ENCODE data around the gene PEX7. TPM values are rescaled to one million over a fixed set of nuclear protein-coding genes. Genes with fewer than 3 reads are reported as not detected.

Gene PEX7
- total and polyA plus RNA-seq, 2 of the 8 experiments (the other 6 are each of a cell fraction or from before 2014, with no cell fraction given), result 6.4 to 11.0 TPM

DNA sequence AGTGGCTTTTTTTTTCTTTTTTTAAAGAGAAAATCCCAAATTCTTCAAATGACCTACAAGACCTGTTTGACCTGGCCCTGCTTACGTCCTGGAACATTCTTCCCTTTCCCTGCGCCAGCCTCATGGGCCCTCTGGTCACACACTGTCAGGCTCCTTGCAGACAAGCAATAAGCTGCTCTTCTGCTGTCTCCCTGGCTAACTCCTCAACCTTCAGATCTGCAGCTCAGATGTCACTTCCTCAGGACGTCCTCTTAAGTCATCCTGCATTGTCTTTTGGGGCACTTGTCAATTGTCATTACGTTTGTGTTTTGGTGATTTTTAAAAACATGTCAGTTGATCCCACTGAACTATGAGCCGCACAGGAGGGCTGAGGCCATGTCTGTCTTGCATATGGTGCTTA is 70.8 kb downstream of the PEX7 start:
- Histone ChIP-seq H3K4me1 (replicated peaks in 1 of 4; ENCODE audit: control insufficient read depth in 3 of 4, insufficient read depth in 4 of 4, low read length in 3 of 4) (no peaks in the 10 kb centered on the region), H2AK5ac (ENCODE audit: low read depth, low read length) (no peak overlapping the region), H2BK5ac (ENCODE audit: low read depth, low read length) (no peak overlapping the region), H3K56ac (replicated peaks; ENCODE audit: insufficient read length, low read depth, low read length) (no peak overlapping the region), H3K27me3 (replicated peaks in 1 of 4; ENCODE audit: control insufficient read depth in 3 of 4, extremely low read depth in 1 of 4, insufficient read depth in 3 of 4, low read length in 3 of 4) (peaks cover 0 to 1% (median 0%) of the 10 kb centered on the region in 4 experiments; a peak in 1 of 7 replicates), H2AFZ (ENCODE audit: low read length) (no peak overlapping the region), H3K14ac (ENCODE audit: insufficient read length) (no peak overlapping the region), H2BK20ac (ENCODE audit: low read length) (no peak overlapping the region), H3K4me2 (ENCODE audit: insufficient read depth in 1 of 2, low read depth in 2 of 2, low read length in 2 of 2) (no peak overlapping the region), H3K79me1 (ENCODE audit: low read depth, low read length) (no peaks in the 10 kb centered on the region; the same call in 1 of the 2 replicates), H2BK12ac (ENCODE audit: low read depth, low read length) (no peak overlapping the region), H3K4me3 (ENCODE audit: extremely low read depth in 1 of 4, insufficient read depth in 2 of 4, low read depth in 3 of 4, low read length in 4 of 4) (no peak overlapping the region), H2BK15ac (ENCODE audit: low read length) (no peak overlapping the region), H3K9ac (replicated peaks in 1 of 4; ENCODE audit: extremely low read depth in 1 of 4, low read depth in 3 of 4, low read length in 3 of 4) (0 out of 7 replicates have a peak overlapping the region, but pooled peaks of 1 of the 4 experiments have one; percentile 5), H3K79me2 (ENCODE audit: control insufficient read depth in 1 of 2, insufficient read depth in 2 of 2, low read length in 2 of 2) (no peaks in the 10 kb centered on the region), H3K27ac (ENCODE audit: low read depth, low read length) (no peak overlapping the region), H2BK120ac (replicated peaks; ENCODE audit: low read depth, low read length) (no peak overlapping the region), H4K8ac (ENCODE audit: extremely low read depth, insufficient read depth, low read length) (no peak overlapping the region), H3K36me3 (ENCODE audit: control insufficient read depth in 2 of 4, insufficient read depth in 4 of 4, low read length in 3 of 4) (no peaks in the 10 kb centered on the region; a peak in 1 of 8 replicates), H3K4ac (replicated peaks; ENCODE audit: insufficient read length, low read depth, low read length) (no peak overlapping the region), H4K20me1 (replicated peaks in 1 of 2; ENCODE audit: control insufficient read depth in 1 of 2, insufficient read depth in 2 of 2, low read length in 2 of 2) (no peaks in the 10 kb centered on the region), H4K5ac (ENCODE audit: insufficient read length, low read depth, low read length) (no peak overlapping the region), H3K23ac (ENCODE audit: insufficient read length) (no peak overlapping the region), H4K91ac (replicated peaks; ENCODE audit: insufficient read length, low read length) (no peak overlapping the region), H3K18ac (ENCODE audit: extremely low read depth, low read length) (no peak overlapping the region), H3K9me3 (ENCODE audit: insufficient read depth in 2 of 2, low read depth in 1 of 2, low read length in 1 of 2) (no peaks in the 10 kb centered on the region), H3K23me2 (ENCODE audit: low read depth, low read length) (no peaks in the 10 kb centered on the region)
- TF ChIP-seq BRCA1 (IDR thresholded peaks at IDR 0.05; ENCODE audit: low read depth, low read length) (no peak), RAD21 (IDR thresholded peaks at IDR 0.05 in 1 of 2, conservative IDR thresholded peaks at IDR 0.05 in 1 of 2; ENCODE audit: low read depth in 2 of 2, low read length in 2 of 2) (no peak), CTCF (IDR thresholded peaks at IDR 0.05; ENCODE audit: control extremely low read depth in 1 of 3, insufficient read depth in 1 of 3, low read depth in 1 of 3, low read length in 3 of 3) (no peak), HDAC2 (IDR thresholded peaks at IDR 0.05; ENCODE audit: borderline replicate concordance in 1 of 2, low read depth in 2 of 2, low read length in 2 of 2) (no peak), POLR2AphosphoS5 (IDR thresholded peaks at IDR 0.05; ENCODE audit: low read depth, low read length) (no peak), NRF1 (IDR thresholded peaks at IDR 0.05; ENCODE audit: low read depth, low read length) (no peak), KDM1A (IDR thresholded peaks at IDR 0.05; ENCODE audit: borderline replicate concordance, low read length) (no peak)
- DNase-seq (ENCODE audit: low read depth in 1 of 2, low spot score in 2 of 2), result no peak
- no peak for FAIRE-seq
- CTCF ChIA-PET (ENCODE audit: partially characterized antibody), result interaction anchor here (1.1 kb wide), 1 partner anchor 26 kb away, joined by 4 read pairs; no protein-coding TSS in a partner anchor
- POLR2A ChIA-PET (ENCODE audit: partially characterized antibody), result no interaction called here
- 83% methylated on average over 5 of the region's 5 CpGs; no CpG with 5 or more reads in 1 of the 2 experiments for WGBS, 2 experiments (ENCODE audit: extremely low coverage in 1 of 2, insufficient coverage in 1 of 2, insufficient read length in 1 of 2, insufficient replicate concordance in 2 of 2, low coverage in 1 of 2, low lambda C conversion rate in 2 of 2, missing lambda C conversion rate in 1 of 2)

All from H1 (cell line).